ENCODE measurements around the gene BTBD6. TPM values are rescaled to one million over a fixed set of nuclear protein-coding genes. Genes with fewer than 3 reads are reported as not detected.

Gene BTBD6
- total RNA-seq, 1 donor from 2014 or later: 33.4 TPM

DNA sequence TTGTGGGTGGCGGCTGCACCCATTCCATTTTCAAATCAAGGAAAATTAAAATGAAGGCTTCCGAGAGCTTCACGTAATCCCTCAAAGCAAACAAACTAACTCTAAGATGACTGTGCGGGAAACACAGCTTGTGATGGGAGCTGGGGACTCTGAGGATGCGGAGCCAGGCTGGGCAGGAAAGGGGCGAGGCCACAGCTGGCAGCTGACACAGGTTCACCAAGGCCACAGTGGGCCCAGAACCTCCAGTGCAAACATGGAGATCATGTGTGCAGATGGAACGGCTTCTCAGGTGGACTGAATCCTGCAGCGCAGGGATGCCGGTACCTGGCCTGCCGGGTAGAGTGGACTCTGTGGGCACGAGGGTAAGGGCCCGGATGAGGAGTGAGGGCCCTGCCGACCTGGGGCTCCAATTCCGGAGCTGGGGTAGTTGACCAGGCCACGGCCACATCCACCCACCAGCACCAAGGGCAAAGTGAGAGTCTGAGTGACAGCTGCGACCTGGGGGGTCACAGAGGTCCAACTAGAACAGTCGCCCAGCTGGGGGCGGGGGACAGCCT lies 19.2 kb upstream of the BTBD6 start:
- DNase-seq (ENCODE audit: low read depth in 2 of 2): no peak

DNA sequence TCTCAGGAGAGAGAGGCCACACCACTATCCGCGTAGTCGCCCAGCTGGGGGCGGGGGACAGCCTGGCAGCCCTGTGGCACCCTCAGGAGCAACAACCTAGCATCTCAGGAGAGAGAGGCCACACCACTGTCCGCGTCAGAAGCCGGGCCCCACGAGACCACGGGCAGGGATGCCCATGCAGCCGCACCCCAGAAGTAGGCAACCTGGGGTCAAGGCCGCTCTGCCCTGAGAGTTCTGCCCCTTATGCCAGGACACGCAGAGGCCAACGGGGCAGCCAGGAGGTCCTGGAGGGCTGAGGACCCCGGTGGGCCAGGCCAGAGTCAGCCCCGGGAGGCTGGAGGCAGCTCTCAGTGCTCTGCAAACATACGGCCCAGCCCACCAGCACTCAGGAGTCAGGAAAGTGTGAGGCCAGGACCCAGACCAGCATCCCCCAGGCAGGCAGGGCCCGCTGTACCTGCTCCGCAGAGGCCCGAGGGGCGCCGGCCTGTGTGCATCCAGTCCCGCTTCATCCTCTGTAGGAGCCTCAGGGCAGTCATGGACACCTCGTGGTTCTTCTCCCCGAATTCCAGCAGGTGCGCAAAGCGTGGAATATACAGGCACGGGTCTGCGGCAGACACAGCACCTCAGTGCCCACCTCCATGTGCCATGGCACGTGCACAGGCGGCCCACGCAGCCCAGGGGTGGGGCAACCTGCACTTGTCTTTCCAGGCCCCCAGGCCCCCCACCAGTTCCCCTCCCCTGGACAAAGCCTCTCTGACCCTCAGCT lies 7.3 kb upstream of the BTBD6 start:
- DNase-seq (ENCODE audit: low read depth in 2 of 2): no peak

DNA sequence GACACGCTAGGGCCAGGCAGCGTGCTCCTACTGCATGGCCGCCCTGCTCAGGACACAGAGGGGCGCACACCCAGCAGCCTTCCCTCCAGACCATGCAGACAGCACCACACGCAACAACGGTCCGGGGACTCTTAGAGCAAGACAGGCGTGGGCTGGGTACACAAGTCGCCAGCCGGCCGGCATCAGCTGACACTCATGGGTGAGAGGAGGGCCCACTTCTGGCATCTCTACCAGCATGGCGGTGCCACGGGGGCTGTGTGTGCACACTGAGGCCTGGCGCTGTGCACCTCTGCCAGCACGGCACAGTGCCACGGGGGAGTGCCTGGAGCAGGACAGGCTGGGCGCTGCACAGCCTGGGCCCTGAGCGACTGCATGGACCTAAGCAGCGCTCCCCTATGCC lies 6.7 kb upstream of the BTBD6 start:
- no peak for DNase-seq (ENCODE audit: low read depth in 2 of 2)

DNA sequence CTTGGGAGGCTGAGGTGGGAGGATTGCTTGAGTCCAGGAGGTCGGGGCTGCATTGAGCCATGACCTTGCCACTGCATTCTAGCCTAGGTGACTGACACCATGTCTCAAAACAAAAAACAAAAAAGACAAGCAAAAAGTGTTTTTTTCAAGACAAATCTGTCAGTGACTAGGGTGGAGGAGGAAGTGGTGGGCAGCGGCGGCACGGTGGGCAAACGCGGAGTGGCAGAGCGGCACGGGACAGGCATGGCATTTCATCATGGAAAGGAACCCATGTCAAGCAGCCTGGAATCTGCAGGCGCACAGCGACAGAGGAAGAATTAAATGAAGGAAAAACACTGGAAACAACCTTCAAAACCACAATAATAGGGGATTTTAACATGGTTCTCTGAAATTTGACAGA lies 4.0 kb upstream of the BTBD6 start:
- no peak for DNase-seq (ENCODE audit: low read depth in 2 of 2)

DNA sequence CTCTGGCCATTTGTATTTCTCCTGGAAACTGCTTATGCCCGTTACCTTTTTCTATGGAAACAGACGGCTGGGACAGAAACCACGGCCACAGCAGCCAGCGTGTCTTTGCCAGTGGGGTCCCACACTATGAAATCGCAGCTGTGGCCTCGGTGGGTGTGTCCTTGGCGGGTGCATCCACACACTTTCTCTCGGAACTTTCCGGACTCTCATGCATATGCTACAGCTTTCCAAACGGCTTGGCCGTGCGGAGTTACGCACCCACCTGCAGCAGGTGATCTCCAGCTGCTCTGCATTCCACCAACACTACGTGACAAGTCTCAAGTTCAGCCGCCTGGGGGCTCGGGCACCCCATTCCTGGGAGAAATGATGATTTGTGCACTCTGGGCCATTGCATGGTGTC lies 1.3 kb upstream of the BTBD6 start:
- no peak for DNase-seq (ENCODE audit: low read depth in 2 of 2)

DNA sequence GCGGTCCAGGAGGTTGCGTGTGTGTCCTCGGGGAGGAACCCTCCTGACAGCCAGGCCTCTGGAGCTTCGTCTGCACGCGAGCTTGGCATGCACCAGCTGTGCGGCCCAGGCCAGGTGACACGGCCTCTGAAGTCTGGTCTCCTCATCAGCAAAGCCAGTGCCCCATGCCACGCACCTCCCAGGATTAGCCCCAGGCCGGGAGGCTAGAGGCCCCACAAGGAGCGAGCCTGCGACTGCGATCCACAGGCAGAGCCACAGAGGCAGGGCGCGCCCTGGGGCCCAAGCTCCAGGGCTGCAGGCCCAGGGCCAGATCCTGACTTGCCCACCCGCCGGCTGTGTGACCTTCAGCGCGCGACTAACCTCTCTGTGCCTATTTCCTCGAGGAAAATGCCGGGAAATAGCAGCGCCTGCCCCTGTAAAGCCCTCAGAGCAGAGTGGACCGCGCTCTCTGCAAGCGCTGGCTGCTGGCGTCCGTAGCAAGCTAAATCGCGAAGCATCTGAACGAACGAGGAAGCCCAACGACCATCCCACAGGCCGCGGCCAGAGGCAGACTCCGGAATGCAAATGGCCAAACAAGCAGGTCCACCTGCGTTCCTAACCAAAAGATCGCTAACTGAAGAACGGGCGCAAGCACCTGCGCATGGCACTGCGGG lies 492 bp upstream of the BTBD6 start:
- DNase-seq (ENCODE audit: low read depth in 2 of 2): no peak

DNA sequence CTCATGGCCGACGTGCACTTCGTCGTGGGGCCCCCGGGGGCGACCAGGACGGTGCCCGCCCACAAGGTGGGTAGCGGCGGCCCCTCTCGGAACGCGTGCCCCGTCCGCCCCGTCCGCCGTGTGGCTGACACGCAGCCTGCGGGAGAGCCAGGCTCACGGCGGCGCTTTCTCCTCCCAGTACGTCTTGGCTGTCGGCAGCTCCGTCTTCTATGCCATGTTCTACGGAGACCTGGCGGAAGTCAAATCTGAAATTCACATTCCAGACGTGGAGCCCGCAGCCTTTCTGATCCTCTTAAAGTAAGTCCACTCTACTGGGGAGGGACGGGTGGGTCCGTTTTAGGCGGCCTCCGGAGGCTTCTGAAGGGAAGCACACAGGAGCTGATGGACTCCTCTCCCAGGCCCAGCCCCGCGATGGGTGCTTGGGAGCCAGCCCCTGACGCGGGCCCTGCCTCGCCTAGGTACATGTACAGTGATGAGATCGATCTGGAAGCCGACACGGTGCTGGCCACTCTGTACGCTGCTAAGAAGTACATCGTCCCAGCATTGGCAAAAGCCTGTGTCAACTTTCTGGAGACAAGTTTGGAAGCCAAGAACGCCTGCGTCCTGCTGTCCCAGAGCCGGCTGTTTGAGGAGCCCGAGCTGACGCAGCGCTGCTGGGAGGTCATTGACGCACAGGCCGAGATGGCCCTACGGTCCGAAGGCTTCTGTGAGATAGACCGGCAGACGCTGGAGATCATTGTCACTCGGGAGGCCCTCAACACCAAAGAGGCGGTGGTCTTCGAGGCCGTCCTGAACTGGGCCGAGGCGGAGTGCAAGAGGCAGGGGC lies 1.1 kb downstream of the BTBD6 start:
- peak in 1 of 2 donors; percentile 40 for DNase-seq (ENCODE audit: low read depth in 2 of 2)

DNA sequence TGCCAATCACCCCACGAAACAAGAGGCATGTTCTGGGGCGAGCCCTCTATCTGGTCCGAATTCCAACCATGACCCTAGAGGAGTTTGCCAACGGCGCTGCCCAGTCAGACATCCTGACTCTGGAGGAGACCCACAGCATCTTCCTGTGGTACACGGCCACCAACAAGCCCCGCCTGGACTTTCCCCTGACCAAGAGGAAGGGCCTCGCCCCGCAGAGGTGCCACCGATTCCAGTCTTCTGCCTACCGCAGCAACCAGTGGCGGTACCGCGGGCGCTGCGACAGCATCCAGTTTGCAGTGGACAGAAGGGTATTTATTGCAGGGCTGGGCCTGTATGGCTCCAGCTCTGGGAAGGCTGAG lies 1.7 kb downstream of the BTBD6 start:
- DNase-seq (ENCODE audit: low read depth in 2 of 2): no peak

DNA sequence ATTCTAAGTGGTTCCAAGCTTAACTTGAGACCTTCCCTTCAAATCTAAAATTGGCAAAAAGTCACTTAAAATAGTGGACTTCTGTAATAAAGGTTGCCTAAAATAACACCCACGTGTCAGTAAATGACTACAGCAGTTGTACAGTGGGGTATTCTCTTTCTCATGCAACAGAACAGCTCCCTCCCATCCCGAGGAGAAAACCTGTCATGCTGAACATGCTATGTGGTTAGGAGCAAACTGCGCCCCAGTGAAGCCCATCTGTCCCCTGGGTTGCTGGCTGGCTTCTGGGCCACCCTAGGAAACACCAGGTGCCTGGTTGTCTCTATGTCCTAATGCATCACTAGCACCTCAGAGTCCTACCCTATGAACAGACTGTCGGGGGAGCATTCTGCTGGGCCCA lies 2.7 kb downstream of the BTBD6 start:
- no peak for DNase-seq (ENCODE audit: low read depth in 2 of 2)

DNA sequence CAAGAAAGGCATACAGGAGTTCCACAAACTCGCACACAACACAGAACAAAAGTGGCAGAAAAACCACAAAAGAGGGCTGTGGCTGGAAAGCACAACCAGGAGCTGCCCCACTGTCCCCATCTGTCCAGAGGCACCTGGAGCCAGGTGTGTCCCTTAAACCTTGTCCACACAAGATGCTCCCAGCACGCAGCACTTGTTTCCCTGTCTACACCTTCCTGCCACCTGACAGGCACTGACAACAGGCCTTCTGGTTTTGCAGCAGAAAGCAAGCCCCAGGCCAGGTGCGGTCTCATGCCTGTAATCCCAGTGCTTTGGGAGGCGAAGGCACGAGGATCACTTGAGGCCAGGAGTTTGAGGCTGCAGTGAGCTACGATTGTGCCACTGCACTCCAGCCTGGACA lies 3.6 kb downstream of the BTBD6 start:
- no peak for DNase-seq (ENCODE audit: low read depth in 2 of 2)

DNA sequence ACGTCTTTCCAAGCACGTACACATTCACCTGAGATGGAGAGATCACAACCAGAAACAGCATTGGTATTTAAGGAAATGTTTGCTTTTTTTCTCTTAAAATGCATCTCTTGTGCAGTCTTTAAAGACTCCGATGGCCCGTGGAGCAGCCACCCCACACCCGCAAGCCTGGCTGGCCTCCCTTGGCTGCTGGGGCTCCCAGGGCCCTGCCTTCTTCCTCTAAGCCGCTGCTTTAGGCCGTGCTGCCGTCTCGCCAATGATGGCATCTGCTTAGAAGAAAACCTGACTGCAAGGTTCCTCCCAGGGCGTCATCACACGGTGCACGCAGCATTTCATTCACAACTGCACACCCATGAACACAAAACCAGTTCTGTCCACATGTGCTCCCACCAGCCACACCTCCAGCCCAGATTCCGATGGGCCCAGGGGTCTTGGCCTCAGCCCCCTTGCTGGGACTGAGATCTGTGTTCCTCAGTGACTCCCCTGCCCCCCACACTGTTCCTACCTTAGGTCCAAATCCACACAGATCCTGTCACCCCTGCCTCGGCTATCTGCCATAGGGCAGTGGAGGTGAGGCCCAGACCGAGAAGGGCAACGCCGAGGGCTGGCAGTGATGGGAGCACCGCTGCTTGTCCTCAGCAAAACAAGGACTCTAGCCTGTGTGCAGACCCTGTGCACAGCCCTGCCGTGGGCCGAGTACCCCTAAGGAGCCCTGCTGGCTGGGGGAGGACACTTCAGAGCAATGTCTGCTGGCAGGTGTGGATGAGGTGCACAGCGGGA lies 4.4 kb downstream of the BTBD6 start:
- DNase-seq (ENCODE audit: low read depth in 2 of 2): no peak

DNA sequence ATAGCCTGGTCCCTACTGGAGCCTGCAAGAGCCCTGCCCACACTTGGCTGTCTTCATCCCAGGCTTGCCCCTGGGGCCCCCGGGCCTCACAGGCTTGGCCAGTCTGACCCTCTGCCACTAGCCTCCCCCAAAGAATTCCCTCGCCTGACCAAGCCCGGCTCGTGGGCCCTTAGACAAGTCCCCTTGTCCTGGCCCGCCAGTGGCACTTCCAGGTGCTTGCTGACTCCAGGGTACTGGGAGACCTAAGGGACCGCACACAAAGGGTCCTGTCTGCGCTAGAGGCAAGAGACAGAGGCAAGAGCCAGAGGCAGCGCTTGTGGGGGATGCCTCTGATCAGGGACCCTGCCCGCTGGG lies 5.0 kb downstream of the BTBD6 start:
- DNase-seq (ENCODE audit: low read depth in 2 of 2): no peak

DNA sequence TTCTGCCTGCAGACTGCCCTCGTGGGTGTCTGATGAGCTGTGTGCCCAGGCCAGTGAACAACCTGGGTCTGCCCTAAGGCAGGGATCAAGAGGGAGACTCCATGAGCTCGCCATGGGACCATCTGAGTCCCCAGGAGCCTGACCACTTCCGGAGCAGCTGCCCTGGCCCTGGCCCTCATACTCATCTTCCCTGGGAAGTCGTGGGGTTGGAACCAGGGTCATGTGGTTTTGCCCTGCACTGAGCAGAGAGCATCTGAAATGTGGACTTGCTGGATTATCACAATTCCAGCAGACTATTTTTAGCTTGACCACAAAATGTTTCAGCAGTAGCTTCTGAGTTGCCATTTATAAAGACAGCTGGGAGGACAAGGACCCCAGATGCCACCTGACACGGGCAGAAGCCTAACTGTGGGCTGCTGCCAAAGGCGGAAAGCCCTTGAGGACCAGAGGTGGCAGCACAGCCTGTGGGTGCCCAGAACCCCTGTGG lies 6.7 kb downstream of the BTBD6 start:
- DNase-seq (ENCODE audit: low read depth in 2 of 2): no peak

DNA sequence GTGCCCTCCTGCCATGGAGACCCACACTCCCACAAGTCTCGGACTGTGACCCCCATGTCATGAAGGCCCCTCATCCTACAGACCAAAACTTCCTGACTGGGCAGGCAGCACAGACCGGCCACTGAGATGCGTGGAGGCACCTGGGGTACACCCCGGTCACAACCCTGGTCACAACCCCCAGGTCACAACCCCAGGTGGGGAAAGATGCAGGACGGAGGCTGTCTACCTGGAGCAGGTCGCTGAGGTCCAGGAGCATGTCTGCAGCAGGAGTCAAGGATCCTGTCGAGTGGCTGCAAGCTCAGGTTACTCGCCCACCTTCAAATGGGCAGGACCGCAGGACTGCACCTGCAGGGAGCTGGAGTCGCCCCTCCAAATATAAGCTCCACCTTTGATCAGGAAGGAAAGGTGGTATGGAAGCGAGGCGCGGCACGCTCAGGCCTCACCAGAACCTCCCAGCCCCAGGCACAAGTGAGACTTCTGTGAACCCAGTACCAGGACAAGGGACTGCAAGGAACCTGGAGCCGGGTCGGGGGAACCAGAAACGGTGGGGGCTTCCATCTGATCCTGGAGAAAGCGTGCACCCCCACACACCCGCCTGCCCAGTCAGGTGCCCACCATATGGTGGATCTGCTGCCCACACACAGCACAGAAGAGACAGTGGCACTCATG lies 8.1 kb downstream of the BTBD6 start:
- no peak for DNase-seq (ENCODE audit: low read depth in 2 of 2)

DNA sequence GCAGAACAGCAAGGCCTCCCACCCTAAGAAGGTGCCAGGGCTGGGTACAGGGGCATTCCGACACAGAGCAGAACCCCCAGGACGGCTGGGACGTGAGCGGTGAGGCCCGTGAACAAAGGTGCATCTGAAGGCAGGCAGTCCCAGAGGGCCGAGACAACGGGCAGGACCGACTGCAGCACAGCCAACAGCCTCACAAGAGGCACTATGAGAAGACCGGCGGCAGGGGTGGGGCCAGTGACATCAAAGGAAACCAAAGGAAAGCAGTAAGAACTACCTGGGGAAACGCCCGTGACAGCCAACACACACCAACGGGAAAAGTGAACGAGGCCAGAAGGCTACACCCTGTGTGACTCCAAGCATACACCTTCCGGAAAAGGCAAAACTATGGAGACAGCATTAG lies 9.1 kb downstream of the BTBD6 start:
- no peak for DNase-seq (ENCODE audit: low read depth in 2 of 2)

DNA sequence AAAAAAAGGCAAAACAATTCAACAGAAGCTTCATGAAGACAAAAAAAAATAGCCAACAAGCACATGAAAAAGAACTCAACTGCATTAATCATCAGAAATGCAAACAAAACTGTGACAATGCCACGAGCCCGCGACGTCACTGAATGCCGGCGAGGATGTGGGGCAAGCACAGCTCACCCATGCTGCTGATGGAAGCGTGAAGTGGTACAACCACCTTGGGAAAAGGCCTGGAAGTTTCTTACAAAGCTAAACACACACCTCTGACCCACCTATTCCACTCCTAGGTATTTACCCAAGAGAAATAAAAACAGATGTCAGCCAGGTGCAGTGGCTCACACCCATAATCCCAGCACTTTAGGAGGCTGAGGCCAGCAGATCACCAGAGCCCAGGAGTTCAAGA lies 10.5 kb downstream of the BTBD6 start:
- DNase-seq (ENCODE audit: low read depth in 2 of 2): peak in 1 of 2 donors; percentile 14

DNA sequence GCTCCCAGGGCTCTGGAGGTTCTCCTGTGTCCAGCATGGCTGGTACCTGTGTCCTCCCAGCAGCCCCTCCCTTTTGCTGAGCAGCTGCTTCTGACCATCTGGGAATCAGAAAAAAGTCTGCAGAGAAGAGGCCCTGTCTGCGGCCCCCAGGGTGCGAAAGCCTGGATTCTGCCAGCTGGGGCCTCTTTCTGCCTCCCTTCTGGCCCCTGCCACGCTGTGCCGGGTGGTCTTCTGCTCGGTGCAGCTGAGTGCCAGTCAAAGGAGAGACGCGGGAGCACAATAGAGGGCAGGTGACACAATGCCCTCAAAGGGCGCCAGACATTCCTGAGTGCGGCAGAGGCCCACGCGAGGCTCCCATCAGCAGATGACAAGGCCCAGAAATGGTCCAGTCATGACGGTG lies 12.6 kb downstream of the BTBD6 start:
- no peak for DNase-seq (ENCODE audit: low read depth in 2 of 2)

DNA sequence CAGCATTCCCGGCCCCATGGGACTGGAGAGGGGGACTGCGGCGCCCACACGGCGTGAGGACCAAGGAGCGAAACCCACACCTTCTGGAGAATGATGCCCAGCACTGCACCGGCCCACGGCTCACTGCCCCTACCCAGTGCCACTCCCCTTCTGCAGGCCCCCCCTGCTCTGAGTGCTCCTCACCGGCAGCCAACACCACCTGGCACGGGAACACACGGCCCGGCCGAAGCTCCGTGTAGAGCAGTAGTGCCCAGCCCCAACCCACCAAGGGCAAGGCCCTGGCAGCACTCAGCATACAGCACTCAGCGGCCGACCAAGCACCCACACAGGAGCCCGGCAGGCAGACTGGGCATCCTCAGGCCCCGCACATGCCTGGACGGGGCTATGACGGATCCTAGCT lies 13.4 kb downstream of the BTBD6 start:
- no peak for DNase-seq (ENCODE audit: low read depth in 2 of 2)

DNA sequence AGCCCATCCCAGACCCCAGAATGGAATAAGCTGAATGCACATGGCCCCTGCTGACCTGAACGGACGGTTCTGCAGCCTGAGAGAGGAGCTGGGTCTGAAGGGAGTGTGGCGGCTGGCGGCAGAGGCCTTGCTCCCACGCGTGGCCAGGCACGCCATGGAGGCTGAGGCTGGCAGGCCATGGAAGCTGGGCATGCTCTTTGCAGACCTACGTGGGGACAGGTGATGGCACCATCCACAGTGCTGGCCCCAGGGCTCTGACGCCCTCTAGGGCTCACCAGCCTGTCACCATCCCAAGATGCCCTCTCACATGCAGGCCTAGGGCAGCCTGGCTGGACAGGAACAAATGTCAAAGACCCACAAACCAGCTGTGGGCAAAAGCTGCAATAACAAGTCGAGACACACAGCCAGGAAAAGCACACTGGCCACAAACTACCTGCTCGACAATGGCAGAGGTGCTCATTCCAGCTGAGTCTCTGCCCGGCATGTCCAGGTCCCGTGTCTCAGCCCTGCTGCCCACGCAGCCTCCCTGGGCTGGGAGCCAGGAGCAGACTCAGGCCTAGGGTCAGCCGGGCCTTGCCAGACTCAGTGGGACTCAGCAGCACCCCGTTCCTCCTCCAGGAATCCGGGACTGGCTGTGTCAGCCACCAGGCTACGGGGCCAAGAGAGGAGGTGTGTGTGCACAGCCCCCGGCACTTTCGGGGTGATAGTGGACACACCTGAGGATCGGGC lies 19.7 kb downstream of the BTBD6 start:
- no peak for DNase-seq (ENCODE audit: low read depth in 2 of 2)

DNA sequence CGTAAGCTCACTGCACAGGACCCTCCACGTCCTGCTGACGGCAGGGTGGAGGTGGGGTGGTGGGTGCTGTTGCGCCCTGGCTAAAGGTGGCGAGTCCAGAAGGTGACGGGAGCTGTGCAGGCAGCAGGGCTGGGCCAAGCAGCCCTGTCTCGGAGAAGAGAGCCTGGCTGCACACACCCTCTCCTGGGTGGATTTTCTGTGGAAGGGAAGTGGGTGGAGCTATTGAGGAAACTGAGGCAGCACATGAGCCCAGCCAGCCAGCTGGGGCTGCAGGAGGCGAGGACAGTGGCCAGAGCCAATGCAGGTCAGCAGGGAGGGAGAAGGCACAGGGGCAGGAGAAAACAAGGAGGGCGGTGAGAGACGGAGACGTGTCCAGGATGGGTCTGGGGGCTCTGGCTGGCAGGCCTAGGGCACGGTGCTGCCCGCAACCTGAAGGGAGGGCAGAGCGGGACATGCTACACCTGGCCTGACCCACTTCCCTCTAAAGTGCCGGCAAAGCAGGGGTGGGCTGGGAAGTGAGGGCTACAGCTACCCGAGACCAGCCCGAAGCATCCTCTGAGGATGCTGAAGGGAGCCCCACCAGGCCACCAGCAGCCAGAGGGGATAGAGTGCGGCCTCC lies 20.5 kb downstream of the BTBD6 start:
- no peak for DNase-seq (ENCODE audit: low read depth in 2 of 2)
